GM18519 (cell line): ENCODE data around the gene CCL1.

Source experiments
- ATAC-seq: cut with Tn5 transposase; IDR thresholded peaks from one replicate; pipeline ENCODE4 v1.9.1; 2021; ENCODE audit warnings: mild to moderate bottlenecking, moderate library complexity; ENCODE audit not compliant: unreplicated experiment, low FRiP score

Gene CCL1

GRCh38 chr17:34384271-34384670 is 21.2 kb upstream of the CCL1 start:
- no peak for ATAC-seq

GRCh38 chr17:34383216-34383615 is 20.2 kb upstream of the CCL1 start:
- no peak for ATAC-seq

- ATAC-seq: no peak
These were observed 19.6 kb upstream of the CCL1 start for GRCh38 chr17:34382621-34383124.

- no peak for ATAC-seq
These were observed 16.8 kb upstream of the CCL1 start for GRCh38 chr17:34379868-34380267.

GRCh38 chr17:34378664-34379101 is 15.7 kb upstream of the CCL1 start:
- ATAC-seq: peak; percentile 72

GRCh38 chr17:34377078-34377823 is 14.2 kb upstream of the CCL1 start:
- no peak for ATAC-seq

- ATAC-seq: no peak
These were observed 12.5 kb upstream of the CCL1 start for GRCh38 chr17:34375426-34375997.

- ATAC-seq: no peak
These were observed 11.4 kb upstream of the CCL1 start for GRCh38 chr17:34374457-34374856.

- ATAC-seq: no peak
These were observed 8.5 kb upstream of the CCL1 start for GRCh38 chr17:34371405-34372100.

GRCh38 chr17:34370997-34371395 is 8.0 kb upstream of the CCL1 start:
- no peak for ATAC-seq

- no peak for ATAC-seq
These were observed 7.5 kb upstream of the CCL1 start for GRCh38 chr17:34370376-34370996.

- no peak for ATAC-seq
These were observed 6.5 kb upstream of the CCL1 start for GRCh38 chr17:34369571-34369970.

- ATAC-seq: no peak
These were observed 6.0 kb upstream of the CCL1 start for GRCh38 chr17:34368946-34369500.

- ATAC-seq: no peak
These were observed 5.3 kb upstream of the CCL1 start for GRCh38 chr17:34368196-34368945.

- ATAC-seq: no peak
These were observed 4.6 kb upstream of the CCL1 start for GRCh38 chr17:34367486-34368195.

GRCh38 chr17:34366529-34367107 is 3.6 kb upstream of the CCL1 start:
- no peak for ATAC-seq

GRCh38 chr17:34366010-34366409 is 3.0 kb upstream of the CCL1 start:
- no peak for ATAC-seq

- no peak for ATAC-seq
These were observed 2.3 kb upstream of the CCL1 start for GRCh38 chr17:34365340-34365739.

- ATAC-seq: no peak
These were observed 1.7 kb upstream of the CCL1 start for GRCh38 chr17:34364751-34365150.
